Ureter (tissue), 1 donor: ENCODE data around the gene PIM1. TPM values are rescaled to one million over a fixed set of nuclear protein-coding genes. Genes with fewer than 3 reads are reported as not detected.
A peak's percentile ranks its signal among the peaks of the same experiment; 100 is the strongest.

ENCODE experiments used
- DNase-seq: peaks from one replicate; pipeline ENCODE4 v3.0.0-alpha.2; 2020; ENCODE audit warnings: low spot score
- total RNA-seq: library from RNA; stranded (reverse); gene quantifications from one replicate; pipeline ENCODE4 v1.2.4, GENCODE V29; 2023
- donor health status: DM: yes; HTN: yes; CAD: no.

Gene PIM1
- total RNA-seq, 1 donor from 2014 or later: 35.0 TPM

GRCh38 chr6:37137201-37138090 is 32.5 kb upstream of the PIM1 start:
- no peak for DNase-seq

- no peak for DNase-seq
These were observed 31.1 kb upstream of the PIM1 start for GRCh38 chr6:37138856-37139229.

- no peak for DNase-seq
These were observed 30.6 kb upstream of the PIM1 start for GRCh38 chr6:37139230-37139962.

GRCh38 chr6:37140145-37140544 is 29.8 kb upstream of the PIM1 start:
- DNase-seq: no peak

- DNase-seq: no peak
These were observed 28.5 kb upstream of the PIM1 start for GRCh38 chr6:37141281-37142049.

- DNase-seq: no peak
These were observed 27.8 kb upstream of the PIM1 start for GRCh38 chr6:37142050-37142614.

- DNase-seq: no peak
These were observed 26.4 kb upstream of the PIM1 start for GRCh38 chr6:37143585-37143984.

GRCh38 chr6:37145443-37145842 is 24.5 kb upstream of the PIM1 start:
- DNase-seq: no peak

- DNase-seq: no peak
These were observed 23.2 kb upstream of the PIM1 start for GRCh38 chr6:37146735-37147157.

GRCh38 chr6:37149745-37150144 is 20.2 kb upstream of the PIM1 start:
- no peak for DNase-seq

GRCh38 chr6:37150314-37150713 is 19.6 kb upstream of the PIM1 start:
- no peak for DNase-seq

- DNase-seq: no peak
These were observed 14.3 kb upstream of the PIM1 start for GRCh38 chr6:37155394-37156312.

- DNase-seq: no peak
These were observed 11.4 kb upstream of the PIM1 start for GRCh38 chr6:37158508-37158907.

GRCh38 chr6:37160922-37161778 is 8.8 kb upstream of the PIM1 start:
- no peak for DNase-seq

GRCh38 chr6:37162740-37163139 is 7.2 kb upstream of the PIM1 start:
- DNase-seq: no peak

- no peak for DNase-seq
These were observed 1.7 kb upstream of the PIM1 start for GRCh38 chr6:37168163-37168758.

GRCh38 chr6:37168811-37169495 is 999 bp upstream of the PIM1 start:
- DNase-seq: no peak

GRCh38 chr6:37170273-37171200 is 585 bp downstream of the PIM1 start:
- peak; percentile 70 for DNase-seq
